ENCODE measurements around the gene FOXP4. TPM values are rescaled to one million over a fixed set of nuclear protein-coding genes. Genes with fewer than 3 reads are reported as not detected.

The FOXP4 gene
- polyA plus RNA-seq, 1 experiment = 1.9 TPM

DNA sequence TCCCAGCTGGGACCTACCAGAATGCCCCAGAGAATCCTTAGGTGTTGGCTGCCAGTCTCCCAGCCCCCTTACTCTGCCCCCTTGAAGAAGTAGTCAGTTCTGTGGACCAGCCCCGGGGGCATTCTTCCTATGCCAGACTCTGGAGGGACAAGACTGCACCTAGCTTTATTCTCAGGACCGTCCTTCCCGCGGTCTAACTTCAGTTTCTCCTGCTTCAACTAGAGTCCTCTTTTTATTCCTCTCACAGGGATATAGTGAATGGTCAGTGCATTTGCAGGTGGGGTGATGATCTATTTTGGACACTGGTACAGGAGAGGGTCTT is 56.2 kb downstream of the FOXP4 start:
- CTCF ChIA-PET = interaction anchor here (0.6 to 14.3 kb wide), 64 partner anchors 8 to 442 kb away, joined by 3 to 195 read pairs (median 5); partner anchors contain the start of genes FRS3, TFEB and TOMM6
- DNase-seq (ENCODE audit: low read depth, low spot score) = no peak
- POLR2A ChIA-PET = interaction anchor here (1.0 to 1.5 kb wide), 3 partner anchors 80 to 235 kb away, joined by 4 to 8 read pairs (median 7); no protein-coding TSS in a partner anchor
- Histone ChIP-seq H3K4me3 (ENCODE audit: low read depth, low read length) (no peak overlapping the region), H3K27me3 (ENCODE audit: control insufficient read depth, insufficient read depth, low read length) (no peaks in the 10 kb centered on the region), H3K9me3 (ENCODE audit: control insufficient read depth, insufficient read depth, low read length) (no peaks in the 10 kb centered on the region), H3K27ac (ENCODE audit: low read depth, low read length) (no peak overlapping the region)
- TF ChIP-seq, protein P1, sequence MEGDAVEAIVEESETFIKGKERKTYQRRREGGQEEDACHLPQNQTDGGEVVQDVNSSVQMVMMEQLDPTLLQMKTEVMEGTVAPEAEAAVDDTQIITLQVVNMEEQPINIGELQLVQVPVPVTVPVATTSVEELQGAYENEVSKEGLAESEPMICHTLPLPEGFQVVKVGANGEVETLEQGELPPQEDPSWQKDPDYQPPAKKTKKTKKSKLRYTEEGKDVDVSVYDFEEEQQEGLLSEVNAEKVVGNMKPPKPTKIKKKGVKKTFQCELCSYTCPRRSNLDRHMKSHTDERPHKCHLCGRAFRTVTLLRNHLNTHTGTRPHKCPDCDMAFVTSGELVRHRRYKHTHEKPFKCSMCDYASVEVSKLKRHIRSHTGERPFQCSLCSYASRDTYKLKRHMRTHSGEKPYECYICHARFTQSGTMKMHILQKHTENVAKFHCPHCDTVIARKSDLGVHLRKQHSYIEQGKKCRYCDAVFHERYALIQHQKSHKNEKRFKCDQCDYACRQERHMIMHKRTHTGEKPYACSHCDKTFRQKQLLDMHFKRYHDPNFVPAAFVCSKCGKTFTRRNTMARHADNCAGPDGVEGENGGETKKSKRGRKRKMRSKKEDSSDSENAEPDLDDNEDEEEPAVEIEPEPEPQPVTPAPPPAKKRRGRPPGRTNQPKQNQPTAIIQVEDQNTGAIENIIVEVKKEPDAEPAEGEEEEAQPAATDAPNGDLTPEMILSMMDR (IDR thresholded peaks at IDR 0.05; ENCODE audit: low read depth, low read length) = no peak

DNA sequence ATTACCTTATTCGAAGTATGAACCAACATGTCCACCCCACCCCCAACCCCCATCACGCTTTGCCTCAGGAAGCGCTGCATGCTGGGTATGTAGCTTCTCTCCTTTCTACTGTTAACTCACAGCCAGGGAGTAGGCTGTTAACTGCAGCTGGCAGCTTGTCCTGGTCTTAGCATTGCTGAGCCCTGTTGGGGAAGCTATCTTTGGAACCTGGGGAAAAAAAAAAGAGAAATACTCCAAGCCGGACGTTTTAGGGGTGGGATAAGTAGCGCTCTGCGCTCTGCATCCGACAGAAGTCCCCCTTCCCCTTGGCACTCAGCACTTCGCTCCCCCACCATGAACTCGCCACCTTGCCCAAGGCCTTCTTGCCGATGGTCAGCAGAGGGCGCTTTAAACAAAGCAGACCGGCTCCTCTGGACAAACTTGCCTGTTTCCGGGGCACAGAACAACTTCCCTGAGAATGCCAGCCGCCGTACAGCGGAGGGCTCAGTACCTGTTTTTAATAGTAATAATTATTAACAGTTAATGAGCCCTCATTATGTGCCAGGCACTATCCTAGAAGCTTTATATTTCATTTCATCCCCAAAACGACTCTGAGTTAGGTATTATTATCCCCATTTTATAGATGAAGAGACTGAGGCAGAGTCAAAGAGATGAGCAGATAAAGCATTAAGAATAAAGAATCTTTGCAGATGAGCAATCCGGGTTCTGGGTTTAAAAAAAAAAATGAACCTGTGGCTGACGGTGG is 56.9 kb downstream of the FOXP4 start:
- TF ChIP-seq, protein P1 (IDR thresholded peaks at IDR 0.05; ENCODE audit: low read depth, low read length) = peak; percentile 94
- CTCF ChIA-PET = interaction anchor here (0.6 to 14.3 kb wide), 64 partner anchors 9 to 441 kb away, joined by 3 to 195 read pairs (median 5); partner anchors contain the start of genes FRS3, TFEB and TOMM6
- peak overlapping the region; percentile 27 for H3K4me3 ChIP-seq (ENCODE audit: low read depth, low read length)
- POLR2A ChIA-PET = interaction anchor here (1.0 to 1.5 kb wide), 3 partner anchors 79 to 235 kb away, joined by 4 to 8 read pairs (median 7); no protein-coding TSS in a partner anchor
- H3K9me3 ChIP-seq (ENCODE audit: control insufficient read depth, insufficient read depth, low read length) = no peaks in the 10 kb centered on the region
- DNase-seq (ENCODE audit: low read depth, low spot score) = peak; percentile 57
- no peaks in the 10 kb centered on the region for H3K27me3 ChIP-seq (ENCODE audit: control insufficient read depth, insufficient read depth, low read length)
- H3K27ac ChIP-seq (ENCODE audit: low read depth, low read length) = peak overlapping the region; percentile 21

DNA sequence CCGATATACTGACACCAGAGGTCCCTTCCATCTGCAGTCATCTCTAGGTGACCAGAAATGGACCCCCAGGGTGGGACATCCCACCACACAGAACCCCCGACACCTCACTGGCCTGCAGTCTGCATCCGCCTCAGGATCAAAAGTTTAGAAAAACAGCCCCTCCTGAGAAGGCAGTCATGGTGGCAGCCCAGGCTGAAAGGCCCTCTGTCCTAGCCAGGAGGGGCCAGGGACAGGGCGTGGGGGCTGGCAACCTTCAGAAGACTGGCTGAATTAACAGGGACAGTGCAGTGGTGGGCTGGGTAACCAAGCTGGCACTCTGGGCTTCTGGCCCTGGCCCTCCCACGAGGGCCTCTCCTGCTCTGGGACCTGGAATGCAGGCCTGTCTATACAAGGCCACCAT is 57.8 kb downstream of the FOXP4 start:
- ChIA-PET POLR2A (no interaction called here), CTCF (interaction anchor here (2.2 to 14.3 kb wide), 5 partner anchors 10 to 233 kb away, joined by 17 to 195 read pairs (median 73); no protein-coding TSS in a partner anchor)
- Histone ChIP-seq H3K4me3 (ENCODE audit: low read depth, low read length) (no peak overlapping the region), H3K27me3 (ENCODE audit: control insufficient read depth, insufficient read depth, low read length) (no peaks in the 10 kb centered on the region), H3K27ac (ENCODE audit: low read depth, low read length) (no peak overlapping the region), H3K9me3 (ENCODE audit: control insufficient read depth, insufficient read depth, low read length) (no peaks in the 10 kb centered on the region)
- DNase-seq (ENCODE audit: low read depth, low spot score) = no peak
- TF ChIP-seq, protein P1 (IDR thresholded peaks at IDR 0.05; ENCODE audit: low read depth, low read length) = no peak

GRCh38 chr6:41605649-41606048 is 59.5 kb downstream of the FOXP4 start:
- no peak for DNase-seq (ENCODE audit: low read depth, low spot score)
- Histone ChIP-seq H3K9me3 (ENCODE audit: control insufficient read depth, insufficient read depth, low read length) (no peaks in the 10 kb centered on the region), H3K27ac (ENCODE audit: low read depth, low read length) (no peak overlapping the region), H3K27me3 (ENCODE audit: control insufficient read depth, insufficient read depth, low read length) (no peaks in the 10 kb centered on the region), H3K4me3 (ENCODE audit: low read depth, low read length) (no peak overlapping the region)
- ChIA-PET CTCF (interaction anchor here (0.7 to 1.5 kb wide), 6 partner anchors 76 to 237 kb away, joined by 3 to 13 read pairs (median 5); partner anchors contain the start of gene TOMM6), POLR2A (interaction anchor here (0.7 kb wide), 1 partner anchor 129 kb away, joined by 5 read pairs; no protein-coding TSS in a partner anchor)
- TF ChIP-seq, protein P1 (IDR thresholded peaks at IDR 0.05; ENCODE audit: low read depth, low read length) = no peak

- POLR2A ChIA-PET = no interaction called here
- Histone ChIP-seq H3K9me3 (ENCODE audit: control insufficient read depth, insufficient read depth, low read length) (no peaks in the 10 kb centered on the region), H3K27me3 (ENCODE audit: control insufficient read depth, insufficient read depth, low read length) (no peaks in the 10 kb centered on the region), H3K4me3 (ENCODE audit: low read depth, low read length) (no peak overlapping the region), H3K27ac (ENCODE audit: low read depth, low read length) (no peak overlapping the region)
- DNase-seq (ENCODE audit: low read depth, low spot score) = no peak
- TF ChIP-seq, protein P1 (IDR thresholded peaks at IDR 0.05; ENCODE audit: low read depth, low read length) = no peak
- CTCF ChIA-PET = interaction anchor here (1.3 to 1.4 kb wide), 2 partner anchors 76 to 238 kb away, joined by 7 to 13 read pairs; no protein-coding TSS in a partner anchor
Observed at GRCh38 chr6:41607036-41607435, 60.9 kb downstream of the FOXP4 start.
